HUES6 (cell line): ENCODE data around the gene A3GALT2.

ENCODE experiments used
- H3K27ac ChIP-seq: 2 replicates; pipeline ENCODE4 v1.7.0; 2013; ENCODE audit warnings: low read depth, mild to moderate bottlenecking, low read length, inconsistent platforms
- H3K27me3 ChIP-seq: 2 replicates; pipeline ENCODE4 v1.6.1; 2013; ENCODE audit warnings: low read length; ENCODE audit not compliant: control insufficient read depth, insufficient read depth
- H3K36me3 ChIP-seq: 2 replicates; pipeline ENCODE4 v1.6.1; 2013; ENCODE audit warnings: low read length; ENCODE audit not compliant: control insufficient read depth, insufficient read depth
- H3K4me1 ChIP-seq: 2 replicates; pipeline ENCODE4 v1.6.1; 2013; ENCODE audit warnings: low read length; ENCODE audit not compliant: control insufficient read depth, insufficient read depth
- H3K4me3 ChIP-seq: 2 replicates; pipeline ENCODE4 v1.5.1; 2013; ENCODE audit warnings: low read depth, low read length
- H3K9ac ChIP-seq: one replicate; pipeline ENCODE4 v1.6.1; 2013; ENCODE audit warnings: mild to moderate bottlenecking, low read length
- H3K9me3 ChIP-seq: 2 replicates; pipeline ENCODE4 v1.6.1; 2013; ENCODE audit warnings: low read depth, low read length; ENCODE audit not compliant: control insufficient read depth, insufficient read depth

Gene A3GALT2

DNA sequence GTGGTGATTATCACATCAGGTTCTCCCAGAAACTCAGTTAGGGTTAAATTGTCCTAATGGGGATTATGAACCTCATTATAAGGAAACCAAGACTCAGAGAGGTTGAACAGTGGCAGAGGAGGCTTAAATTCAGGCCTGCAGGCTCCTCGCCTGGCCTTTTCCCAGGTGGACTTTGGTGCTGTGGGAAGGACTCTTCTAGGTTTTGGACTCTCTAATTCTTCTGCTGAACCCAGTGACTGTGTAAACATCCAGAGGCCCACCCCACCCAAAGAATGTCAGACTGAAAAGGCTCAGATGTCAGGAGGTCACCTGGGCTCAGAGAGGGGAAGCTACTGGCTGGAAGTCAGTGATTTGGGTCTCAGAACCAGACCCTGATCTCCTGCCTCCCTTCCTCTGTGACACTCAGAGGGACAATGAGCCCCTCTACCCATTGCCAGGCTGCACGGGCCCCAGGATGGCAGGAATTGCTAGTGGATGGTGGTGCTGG lies 62.1 kb downstream of the A3GALT2 start:
- no peak overlapping the region for H3K27ac ChIP-seq
- H3K4me1 ChIP-seq = peaks cover 28% of the 10 kb centered on the region
- H3K27me3 ChIP-seq = no peaks in the 10 kb centered on the region
- 0 out of 2 replicates have a peak overlapping the region, but pooled peaks have one; percentile 23 for H3K4me3 ChIP-seq
- H3K9ac ChIP-seq = no peak overlapping the region
- peaks cover 7% of the 10 kb centered on the region for H3K36me3 ChIP-seq
- H3K9me3 ChIP-seq = no peaks in the 10 kb centered on the region

GRCh38 chr1:33257772-33258712 lies 62.9 kb downstream of the A3GALT2 start:
- Histone ChIP-seq H3K36me3 (peaks cover 5% of the 10 kb centered on the region), H3K4me3 (peak overlapping the region; percentile 89), H3K27me3 (no peaks in the 10 kb centered on the region), H3K27ac (0 out of 2 replicates have a peak overlapping the region, but pooled peaks have one; percentile 85), H3K9ac (peak overlapping the region; percentile 85), H3K9me3 (no peaks in the 10 kb centered on the region), H3K4me1 (peaks cover 28% of the 10 kb centered on the region)

- peak overlapping the region; percentile 85; the same call in 1 of the 2 replicates for H3K27ac ChIP-seq
- H3K27me3 ChIP-seq = no peaks in the 10 kb centered on the region
- H3K4me1 ChIP-seq = peaks cover 28% of the 10 kb centered on the region
- H3K9ac ChIP-seq = peak overlapping the region; percentile 85
- H3K4me3 ChIP-seq = peak overlapping the region; percentile 89
- H3K36me3 ChIP-seq = no peaks in the 10 kb centered on the region
- no peaks in the 10 kb centered on the region for H3K9me3 ChIP-seq
Measured at GRCh38 chr1:33257207-33257771, 63.6 kb downstream of the A3GALT2 start.
